Umbilical cord (tissue), 2 donors: ENCODE results near the gene DHDDS. TPM values are rescaled to one million over a fixed set of nuclear protein-coding genes. Genes with fewer than 3 reads are reported as not detected.
A peak's percentile ranks its signal among the peaks of the same experiment; 100 is the strongest.
"Not testable (repeated sequence)": the region's sequence is repeated elsewhere in the genome, so short reads cannot be mapped to it uniquely, and the experiment has no call there.

ENCODE experiments used
- DNase-seq: peaks from one replicate; pipeline ENCODE4 v3.0.0-alpha.2; 2015; ENCODE audit warnings: low spot score
- total RNA-seq: library from RNA; depleted of rRNA; stranded (reverse); fragments of >200 nt; gene quantifications from one replicate; pipeline ENCODE4 v1.2.3, GENCODE V29; 2014; ENCODE audit warnings: low replicate concordance; ENCODE audit not compliant: insufficient read depth

DHDDS gene
- total RNA-seq, result 26.2 TPM

- DNase-seq, result peak; percentile 99
Measured at GRCh38 chr1:26431979-26432695, at the start of gene DHDDS. TSS of gene DHDDS (plus strand) at chr1:26432321. CDS start at chr1:26432946, 625 bp downstream.

GRCh38 chr1:26384076-26384475 is 48.0 kb upstream of the DHDDS start:
- DNase-seq, result no peak

- DNase-seq, result not testable (repeated sequence)
Measured at GRCh38 chr1:26385063-26385462, 47.1 kb upstream of the DHDDS start.

GRCh38 chr1:26387447-26387846 is 44.7 kb upstream of the DHDDS start:
- no peak for DNase-seq

- no peak for DNase-seq
Measured at GRCh38 chr1:26388791-26389445, 43.2 kb upstream of the DHDDS start.

GRCh38 chr1:26389604-26390247 is 42.4 kb upstream of the DHDDS start:
- DNase-seq, result no peak

- DNase-seq, result no peak
Measured at GRCh38 chr1:26391450-26391849, 40.7 kb upstream of the DHDDS start.

- no peak for DNase-seq
Measured at GRCh38 chr1:26395754-26396153, 36.4 kb upstream of the DHDDS start.

GRCh38 chr1:26399034-26399433 is 33.1 kb upstream of the DHDDS start:
- no peak for DNase-seq

- no peak for DNase-seq
Measured at GRCh38 chr1:26401891-26402290, 30.2 kb upstream of the DHDDS start.

- DNase-seq, result no peak
Measured at GRCh38 chr1:26403656-26404055, 28.5 kb upstream of the DHDDS start.

GRCh38 chr1:26404641-26405040 is 27.5 kb upstream of the DHDDS start:
- DNase-seq, result no peak

GRCh38 chr1:26405281-26405915 is 26.7 kb upstream of the DHDDS start:
- no peak for DNase-seq

- DNase-seq, result peak; percentile 86
Measured at GRCh38 chr1:26408604-26409003, 23.5 kb upstream of the DHDDS start.

GRCh38 chr1:26409191-26409807 is 22.8 kb upstream of the DHDDS start:
- no peak for DNase-seq

- no peak for DNase-seq
Measured at GRCh38 chr1:26410706-26411623, 21.2 kb upstream of the DHDDS start, which contains the start of gene LIN28A. TSS of gene LIN28A (plus strand) at chr1:26410817. CDS start at chr1:26410892, 75 bp downstream.

GRCh38 chr1:26411624-26412074 is 20.5 kb upstream of the DHDDS start:
- no peak for DNase-seq

GRCh38 chr1:26412180-26412840 is 19.8 kb upstream of the DHDDS start:
- DNase-seq, result no peak

GRCh38 chr1:26413031-26413430 is 19.1 kb upstream of the DHDDS start:
- DNase-seq, result no peak
